GM20000 (cell line): ENCODE results near the gene AMDHD2.

Source experiments
- DNase-seq: peaks from one replicate; pipeline ENCODE4 v3.0.0; 2012; ENCODE audit warnings: low spot score
- TF ChIP-seq, protein P1 (sequence below): IDR thresholded peaks from 2 replicates; pipeline ENCODE4 v1.5.1; 2012; ENCODE audit warnings: mild to moderate bottlenecking, control low read depth; ENCODE audit errors: extremely low read depth, missing control alignments

The AMDHD2 gene

GRCh38 chr16:2497116-2497630, 23.0 kb upstream of the AMDHD2 start:
- TF ChIP-seq, protein P1, sequence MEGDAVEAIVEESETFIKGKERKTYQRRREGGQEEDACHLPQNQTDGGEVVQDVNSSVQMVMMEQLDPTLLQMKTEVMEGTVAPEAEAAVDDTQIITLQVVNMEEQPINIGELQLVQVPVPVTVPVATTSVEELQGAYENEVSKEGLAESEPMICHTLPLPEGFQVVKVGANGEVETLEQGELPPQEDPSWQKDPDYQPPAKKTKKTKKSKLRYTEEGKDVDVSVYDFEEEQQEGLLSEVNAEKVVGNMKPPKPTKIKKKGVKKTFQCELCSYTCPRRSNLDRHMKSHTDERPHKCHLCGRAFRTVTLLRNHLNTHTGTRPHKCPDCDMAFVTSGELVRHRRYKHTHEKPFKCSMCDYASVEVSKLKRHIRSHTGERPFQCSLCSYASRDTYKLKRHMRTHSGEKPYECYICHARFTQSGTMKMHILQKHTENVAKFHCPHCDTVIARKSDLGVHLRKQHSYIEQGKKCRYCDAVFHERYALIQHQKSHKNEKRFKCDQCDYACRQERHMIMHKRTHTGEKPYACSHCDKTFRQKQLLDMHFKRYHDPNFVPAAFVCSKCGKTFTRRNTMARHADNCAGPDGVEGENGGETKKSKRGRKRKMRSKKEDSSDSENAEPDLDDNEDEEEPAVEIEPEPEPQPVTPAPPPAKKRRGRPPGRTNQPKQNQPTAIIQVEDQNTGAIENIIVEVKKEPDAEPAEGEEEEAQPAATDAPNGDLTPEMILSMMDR = no peak
- no peak for DNase-seq

- TF ChIP-seq, protein P1 = no peak
- DNase-seq = no peak
These were observed 22.3 kb upstream of the AMDHD2 start for GRCh38 chr16:2497695-2498484.

- TF ChIP-seq, protein P1 = no peak
- DNase-seq = no peak
These were observed 21.5 kb upstream of the AMDHD2 start for GRCh38 chr16:2498531-2499253.

DNA sequence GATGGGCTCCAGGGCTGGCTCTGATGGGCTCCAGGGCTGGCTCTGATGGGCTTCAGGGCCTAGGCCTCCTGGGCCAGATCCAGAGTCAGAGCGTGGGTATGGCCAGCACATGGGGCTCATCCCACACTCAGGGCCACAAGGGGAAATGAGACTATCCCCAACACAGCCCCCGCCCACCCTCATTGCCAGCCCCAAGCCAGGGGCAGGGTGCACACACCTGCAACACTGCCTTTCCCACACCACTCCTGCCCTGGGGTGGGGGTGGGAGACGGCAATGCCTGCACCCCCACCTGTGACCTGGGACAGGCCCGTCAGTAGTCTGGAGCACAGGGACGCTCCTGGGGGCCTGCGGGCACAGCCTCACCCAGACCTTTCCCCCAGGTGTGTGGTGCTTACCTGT, 20.7 kb upstream of the AMDHD2 start:
- DNase-seq = no peak
- TF ChIP-seq, protein P1 = no peak

DNA sequence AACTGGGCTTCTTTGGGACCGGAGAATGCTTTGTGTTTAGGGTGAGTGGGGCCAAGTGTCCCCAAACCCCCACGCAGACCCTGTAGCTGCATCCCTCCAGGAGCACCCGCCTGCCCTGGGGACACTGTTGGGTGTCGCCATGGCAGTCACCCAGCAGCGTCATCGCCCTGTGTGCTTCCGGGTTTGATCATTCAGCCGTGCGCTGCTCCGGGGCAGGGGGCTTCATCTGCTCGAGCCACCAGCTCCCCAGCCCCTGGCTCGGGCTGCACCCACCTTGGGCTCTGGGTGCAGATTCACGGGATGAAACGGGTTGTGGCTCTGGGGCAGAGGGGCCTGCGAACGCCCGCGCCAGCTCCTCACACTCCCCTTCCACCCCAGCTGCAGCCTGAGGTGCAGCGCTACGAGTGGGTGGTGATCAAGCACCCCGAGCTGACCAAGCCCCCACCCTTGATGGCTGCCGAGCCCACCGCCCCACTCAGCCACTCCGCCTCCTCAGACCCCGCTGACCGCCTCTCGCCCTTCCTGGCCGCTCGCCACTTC, 20.2 kb upstream of the AMDHD2 start:
- no peak for DNase-seq
- TF ChIP-seq, protein P1 = no peak

DNA sequence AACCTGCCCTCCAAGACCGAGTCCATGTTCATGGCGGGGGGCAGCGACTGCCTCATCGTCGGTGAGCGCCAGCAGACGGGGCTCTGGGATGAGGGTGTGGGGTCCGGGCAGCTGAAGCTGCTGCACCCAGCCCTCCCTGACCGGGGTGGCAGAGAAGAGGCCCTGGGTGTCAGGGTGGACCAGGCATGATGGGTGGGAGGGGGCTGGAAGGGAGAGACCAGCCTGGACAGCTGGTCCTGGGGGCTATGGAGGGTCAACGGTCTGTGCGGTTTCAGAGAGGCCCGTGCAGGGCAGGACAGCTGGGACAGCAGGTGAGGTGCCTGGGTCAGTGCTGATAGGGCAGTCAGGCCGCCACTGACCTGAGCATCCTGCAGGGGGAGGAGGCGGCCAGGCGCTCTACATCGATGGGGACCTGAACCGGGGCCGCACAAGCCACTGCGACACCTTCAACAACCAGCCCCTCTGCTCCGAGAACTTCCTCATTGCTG, 19.7 kb upstream of the AMDHD2 start:
- no peak for DNase-seq
- TF ChIP-seq, protein P1 = no peak
